ENCODE results near the gene ELK4.

GRCh38 chr1:205667909-205668643 lies 36.3 kb upstream of the ELK4 start:
- TF ChIP-seq EZH2 (IDR thresholded peaks at IDR 0.05; ENCODE audit: low read depth, low read length, severe bottlenecking) (no peak), EGR1 (IDR thresholded peaks at IDR 0.05; ENCODE audit: borderline replicate concordance, low read depth, low read length) (no peak), CTCF (IDR thresholded peaks at IDR 0.05; ENCODE audit: control extremely low read depth in 1 of 3, insufficient read depth in 1 of 3, low read depth in 1 of 3, low read length in 3 of 3) (no peak), POLR2A (IDR thresholded peaks at IDR 0.05; ENCODE audit: control extremely low read depth in 1 of 2, low read depth in 2 of 2, low read length in 2 of 2) (no peak), BCL11A (IDR thresholded peaks at IDR 0.05; ENCODE audit: low read depth in 2 of 2, low read length in 2 of 2) (no peak), POLR2AphosphoS5 (IDR thresholded peaks at IDR 0.05; ENCODE audit: low read depth, low read length) (no peak), JUN (IDR thresholded peaks at IDR 0.05; ENCODE audit: low read depth, low read length) (no peak), HDAC6 (IDR thresholded peaks at IDR 0.05; ENCODE audit: low read depth, low read length) (no peak), RAD21 (IDR thresholded peaks at IDR 0.05 in 1 of 2, conservative IDR thresholded peaks at IDR 0.05 in 1 of 2; ENCODE audit: low read depth in 2 of 2, low read length in 2 of 2) (no peak), CREB1 (IDR thresholded peaks at IDR 0.05) (no peak), CBX5 (IDR thresholded peaks at IDR 0.05; ENCODE audit: low read depth, low read length) (no peak)
